RWPE2 (cell line): ENCODE data around the gene NR1D1.

Experiments used
- ATAC-seq: fragments of 200-7000 bp; cut with Tn5 transposase; 3 replicates; pipeline ENCODE4 v1.9.1; 2021; ENCODE audit warnings: low read depth
- DNase-seq: peaks from one replicate; pipeline ENCODE4 v3.0.0-alpha.2; 2020; ENCODE audit warnings: low spot score
- H3K27ac ChIP-seq: fragments of 450-650 bp; 2 replicates; pipeline ENCODE4 v1.5.1; 2017; ENCODE audit warnings: mild to moderate bottlenecking; ENCODE audit not compliant: poor library complexity, severe bottlenecking
- H3K27me3 ChIP-seq: fragments of 250-450 bp; sonication (Bioruptor Pico); 2 replicates; pipeline ENCODE4 v1.5.1; 2021; ENCODE audit warnings: mild to moderate bottlenecking, moderate library complexity; ENCODE audit not compliant: insufficient read depth, poor library complexity, severe bottlenecking
- H3K36me3 ChIP-seq: fragments of 250-450 bp; sonication (Bioruptor Pico); 2 replicates; pipeline ENCODE4 v1.5.1; 2020; ENCODE audit warnings: low read depth, mild to moderate bottlenecking, moderate library complexity
- H3K4me1 ChIP-seq: fragments of 250-450 bp; sonication (Bioruptor Pico); 2 replicates; pipeline ENCODE4 v1.5.1; 2021; ENCODE audit warnings: mild to moderate bottlenecking, moderate library complexity; ENCODE audit not compliant: insufficient read depth, poor library complexity, severe bottlenecking
- H3K4me3 ChIP-seq: fragments of 250-450 bp; sonication (Bioruptor Pico); 2 replicates; pipeline ENCODE4 v1.5.1; 2021; ENCODE audit warnings: mild to moderate bottlenecking, moderate library complexity; ENCODE audit not compliant: severe bottlenecking
- H3K9me3 ChIP-seq: fragments of 250-450 bp; sonication (Bioruptor Pico); 2 replicates; pipeline ENCODE4 v1.5.1; 2021; ENCODE audit warnings: mild to moderate bottlenecking, moderate library complexity; ENCODE audit not compliant: severe bottlenecking
- CTCF ChIP-seq: fragments of 450-650 bp; IDR thresholded peaks from one replicate; pipeline ENCODE4 v1.5.1; 2017; ENCODE audit warnings: mild to moderate bottlenecking, moderate library complexity; ENCODE audit not compliant: poor library complexity, severe bottlenecking

Gene NR1D1

GRCh38 chr17:40059729-40060475 lies 40.5 kb downstream of the NR1D1 start:
- H3K27ac ChIP-seq, result no peak overlapping the region
- H3K27me3 ChIP-seq, result no peaks in the 10 kb centered on the region
- peaks cover 12% of the 10 kb centered on the region for H3K4me1 ChIP-seq
- H3K9me3 ChIP-seq, result no peaks in the 10 kb centered on the region
- no peak overlapping the region for H3K4me3 ChIP-seq
- H3K36me3 ChIP-seq, result no peaks in the 10 kb centered on the region
- TF ChIP-seq CTCF, result no peak
- no peak for ATAC-seq
- no peak for DNase-seq

GRCh38 chr17:40058865-40059264 lies 41.5 kb downstream of the NR1D1 start:
- Histone ChIP-seq H3K4me1 (peaks cover 8% of the 10 kb centered on the region), H3K9me3 (no peaks in the 10 kb centered on the region), H3K27me3 (no peaks in the 10 kb centered on the region), H3K4me3 (no peak overlapping the region), H3K36me3 (no peaks in the 10 kb centered on the region), H3K27ac (no peak overlapping the region)
- DNase-seq, result no peak
- no peak for TF ChIP-seq CTCF
- no peak for ATAC-seq

- no peak overlapping the region for H3K4me3 ChIP-seq
- H3K36me3 ChIP-seq, result peaks cover 2% of the 10 kb centered on the region; the same call in 1 of the 2 replicates
- ATAC-seq, result no peak
- no peaks in the 10 kb centered on the region for H3K27me3 ChIP-seq
- H3K27ac ChIP-seq, result no peak overlapping the region
- no peaks in the 10 kb centered on the region for H3K9me3 ChIP-seq
- H3K4me1 ChIP-seq, result peaks cover 8% of the 10 kb centered on the region
- DNase-seq, result no peak
- TF ChIP-seq CTCF, result no peak
Measured at GRCh38 chr17:40058186-40058784, 42.1 kb downstream of the NR1D1 start.

GRCh38 chr17:40056379-40057015 lies 43.9 kb downstream of the NR1D1 start:
- TF ChIP-seq CTCF, result no peak
- Histone ChIP-seq H3K27me3 (no peaks in the 10 kb centered on the region), H3K27ac (no peak overlapping the region), H3K9me3 (no peaks in the 10 kb centered on the region), H3K4me3 (no peak overlapping the region), H3K36me3 (peaks cover 19% of the 10 kb centered on the region), H3K4me1 (peaks cover 3% of the 10 kb centered on the region)
- ATAC-seq, result no peak
- DNase-seq, result no peak
